Activated CD8-positive, alpha-beta T cell treated with anti-CD3 and anti-CD28 coated beads for 36 hours (primary cell): ENCODE measurements around the gene TANGO6. TPM values are rescaled to one million over a fixed set of nuclear protein-coding genes. Genes with fewer than 3 reads are reported as not detected.

ENCODE experiments used
- ATAC-seq: fragments of 200-7000 bp; cut with Tn5 transposase; one replicate; pipeline ENCODE4 v1.10.0; 2021; ENCODE audit warnings: mild to moderate bottlenecking, moderate library complexity
- CTCF ChIA-PET: fragments of 350-600 bp; sonication (Branson Sonifier 250); formaldehyde crosslinking; loops from one replicate; lab custom pipeline; 2021; ENCODE audit warnings: antibody characterized with exemption; lab: Charles Lee
- POLR2A ChIA-PET: fragments of 350-600 bp; sonication (Branson Sonifier 250); formaldehyde crosslinking; loops from one replicate; lab custom pipeline; 2021; ENCODE audit warnings: antibody characterized with exemption; lab: Charles Lee
- DNase-seq: peaks from one replicate; pipeline ENCODE4 v3.0.0-alpha.2; 2020
- H3K27ac Mint-ChIP-seq: one replicate; pipeline ENCODE4 v1.8.0; 2021; ENCODE audit warnings: mild to moderate bottlenecking, mixed read lengths
- H3K27me3 Mint-ChIP-seq: one replicate; pipeline ENCODE4 v1.8.0; 2021; ENCODE audit warnings: mixed read lengths
- H3K36me3 Mint-ChIP-seq: one replicate; pipeline ENCODE4 v1.8.0; 2021; ENCODE audit warnings: low read depth, mixed read lengths
- H3K4me1 Mint-ChIP-seq: one replicate; pipeline ENCODE4 v1.8.0; 2021; ENCODE audit warnings: low read depth, mixed read lengths
- H3K4me3 Mint-ChIP-seq: one replicate; pipeline ENCODE4 v1.8.0; 2021; ENCODE audit warnings: mild to moderate bottlenecking, moderate library complexity, mixed read lengths
- H3K9me3 Mint-ChIP-seq: one replicate; pipeline ENCODE4 v1.8.0; 2021; ENCODE audit warnings: mixed read lengths
- intact Hi-C: fragments of 100-400 bp; cut with micrococcal nuclease; formaldehyde crosslinking; loops from one replicate; pipeline ENCODE4 v1.10.0; 2022
- total RNA-seq, 2 experiments: library from RNA; stranded (reverse); gene quantifications; one replicate each; pipeline ENCODE4 v1.2.3, GENCODE V29; 2021
- TF ChIP-seq, protein P1 (sequence below): fragments of 200-600 bp; IDR thresholded peaks from one replicate; pipeline ENCODE4 v1.8.0; 2022; ENCODE audit warnings: antibody characterized with exemption, mild to moderate bottlenecking

The TANGO6 gene
- total RNA-seq, 2 experiments from 2014 or later = 23.0 to 27.0 TPM

DNA sequence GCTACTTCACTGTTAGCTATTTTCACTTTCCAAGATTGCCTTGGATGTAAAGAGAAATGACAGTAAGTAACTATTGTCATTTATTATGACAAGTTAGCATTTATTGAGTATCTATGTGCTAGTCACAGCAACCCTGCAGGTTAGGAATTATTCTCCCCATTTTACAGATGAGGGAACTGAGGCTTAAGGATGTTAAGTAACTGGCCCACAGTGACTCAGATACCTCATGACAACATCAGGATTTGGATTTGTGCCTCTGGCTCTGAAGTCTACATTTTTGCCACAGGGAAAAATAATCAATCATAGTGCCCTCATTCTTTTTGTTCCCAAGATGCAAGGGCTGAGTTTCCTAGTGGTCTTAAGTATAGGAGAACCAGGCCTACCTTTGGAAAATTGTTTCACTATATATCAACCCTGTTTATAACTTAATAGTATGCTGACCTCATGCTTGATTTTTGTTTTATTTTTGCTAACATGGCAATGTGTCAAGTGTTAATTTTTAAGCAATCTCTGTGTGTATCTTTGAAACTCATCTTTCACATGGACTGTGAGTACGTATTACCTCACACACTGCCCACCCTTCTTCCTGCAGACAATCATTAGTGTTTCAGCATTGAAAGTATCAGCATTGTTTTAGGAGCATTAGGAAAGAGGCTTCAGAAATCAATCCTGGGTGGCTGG lies 105.0 kb downstream of the TANGO6 start:
- ChIA-PET POLR2A (interaction anchor here (0.6 kb wide), 1 partner anchor 317 kb away, joined by 3 read pairs; no protein-coding TSS in a partner anchor), CTCF (no interaction called here)
- Mint-ChIP-seq H3K27me3 (no peaks in the 10 kb centered on the region), H3K27ac (no peak overlapping the region), H3K4me3 (no peak overlapping the region), H3K9me3 (peaks cover 9% of the 10 kb centered on the region), H3K36me3 (peaks cover 25% of the 10 kb centered on the region), H3K4me1 (no peaks in the 10 kb centered on the region)
- intact Hi-C loops = no loop called here
- TF ChIP-seq, protein P1, sequence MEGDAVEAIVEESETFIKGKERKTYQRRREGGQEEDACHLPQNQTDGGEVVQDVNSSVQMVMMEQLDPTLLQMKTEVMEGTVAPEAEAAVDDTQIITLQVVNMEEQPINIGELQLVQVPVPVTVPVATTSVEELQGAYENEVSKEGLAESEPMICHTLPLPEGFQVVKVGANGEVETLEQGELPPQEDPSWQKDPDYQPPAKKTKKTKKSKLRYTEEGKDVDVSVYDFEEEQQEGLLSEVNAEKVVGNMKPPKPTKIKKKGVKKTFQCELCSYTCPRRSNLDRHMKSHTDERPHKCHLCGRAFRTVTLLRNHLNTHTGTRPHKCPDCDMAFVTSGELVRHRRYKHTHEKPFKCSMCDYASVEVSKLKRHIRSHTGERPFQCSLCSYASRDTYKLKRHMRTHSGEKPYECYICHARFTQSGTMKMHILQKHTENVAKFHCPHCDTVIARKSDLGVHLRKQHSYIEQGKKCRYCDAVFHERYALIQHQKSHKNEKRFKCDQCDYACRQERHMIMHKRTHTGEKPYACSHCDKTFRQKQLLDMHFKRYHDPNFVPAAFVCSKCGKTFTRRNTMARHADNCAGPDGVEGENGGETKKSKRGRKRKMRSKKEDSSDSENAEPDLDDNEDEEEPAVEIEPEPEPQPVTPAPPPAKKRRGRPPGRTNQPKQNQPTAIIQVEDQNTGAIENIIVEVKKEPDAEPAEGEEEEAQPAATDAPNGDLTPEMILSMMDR = no peak
- ATAC-seq (no peak), DNase-seq (no peak)

DNA sequence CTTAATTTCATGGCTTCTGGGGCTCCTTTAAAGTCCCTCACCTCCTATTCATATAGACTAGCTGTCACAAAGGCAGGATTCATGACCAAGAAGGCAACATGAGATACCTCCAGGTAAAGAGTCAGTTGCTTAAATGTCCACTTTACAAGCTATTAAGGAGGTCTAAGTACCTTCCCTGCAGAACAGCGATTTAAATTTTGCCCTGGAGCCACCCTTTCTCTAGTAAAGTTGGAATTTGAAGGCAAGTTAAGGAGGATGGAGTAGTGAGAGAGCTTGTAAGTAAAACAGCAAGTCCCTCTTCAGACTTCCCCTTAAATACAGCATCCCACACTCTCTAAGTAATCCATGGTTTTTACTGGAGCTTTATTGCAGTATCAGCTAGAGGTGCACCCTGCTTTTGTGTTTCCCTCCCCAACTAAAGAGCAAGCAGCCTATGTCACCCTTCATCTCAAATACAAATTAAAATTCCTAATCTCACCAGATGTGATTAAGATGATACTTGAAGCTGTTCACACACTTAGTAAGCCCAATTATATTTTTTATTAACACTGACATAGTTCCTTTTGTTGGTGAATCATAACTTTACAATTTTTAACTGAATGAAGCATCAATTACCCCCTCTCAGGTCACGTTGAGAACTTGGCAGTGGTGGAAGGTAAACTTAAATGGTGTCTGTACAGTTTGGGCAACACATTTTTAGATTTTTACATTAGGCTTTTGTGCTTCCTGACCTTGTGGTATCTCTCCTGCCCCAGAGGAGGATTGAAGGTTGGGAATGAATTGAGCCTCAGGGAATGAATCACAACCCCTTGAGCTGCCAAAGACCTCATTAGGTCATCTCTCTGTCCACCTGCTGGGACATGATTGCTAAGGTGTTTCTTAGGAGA lies 108.9 kb downstream of the TANGO6 start:
- intact Hi-C loops = loop anchor here (10.0 kb wide), 1 partner anchor 57 kb away; no protein-coding TSS in a partner anchor
- no peak overlapping the region for H3K27ac Mint-ChIP-seq
- DNase-seq (no peak), ATAC-seq (no peak)
- TF ChIP-seq, protein P1 = no peak
- ChIA-PET CTCF (no interaction called here), POLR2A (no interaction called here)
- H3K36me3 Mint-ChIP-seq = peaks cover 3% of the 10 kb centered on the region
- no peaks in the 10 kb centered on the region for H3K4me1 Mint-ChIP-seq
- no peaks in the 10 kb centered on the region for H3K27me3 Mint-ChIP-seq
- H3K9me3 Mint-ChIP-seq = no peaks in the 10 kb centered on the region
- no peak overlapping the region for H3K4me3 Mint-ChIP-seq

DNA sequence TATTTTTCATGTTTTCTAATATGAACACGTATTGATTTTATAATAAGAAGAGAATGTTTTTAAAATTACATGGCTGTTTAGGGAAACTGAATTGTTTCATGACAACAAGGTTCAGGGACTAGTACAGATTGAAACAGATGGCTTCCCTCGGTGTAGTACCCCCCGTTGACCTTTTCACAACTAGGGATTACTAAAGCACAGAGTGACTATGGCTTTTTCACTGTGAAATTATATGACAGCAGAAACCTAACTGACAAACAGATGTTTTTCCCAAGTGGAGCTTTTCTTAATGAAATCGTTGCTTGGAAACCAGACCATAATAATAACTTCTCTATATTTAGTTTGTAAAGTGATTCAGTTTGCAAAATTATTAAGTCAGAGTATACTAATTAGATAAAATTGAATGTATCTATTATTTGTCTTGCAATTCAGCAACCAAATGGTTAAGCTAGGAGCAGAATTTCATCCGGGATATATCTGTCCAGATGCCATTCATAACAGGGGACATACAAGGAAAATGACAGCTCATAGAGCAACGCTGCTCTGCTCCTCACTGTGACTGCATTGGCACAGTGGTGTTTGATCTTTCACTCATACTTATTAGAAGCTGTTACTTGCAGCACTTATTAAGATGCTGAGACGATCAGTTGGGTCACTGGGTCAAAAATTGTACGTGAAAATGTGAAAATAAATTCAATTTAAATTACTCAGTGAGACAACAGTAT lies 111.7 kb downstream of the TANGO6 start:
- peaks cover 1% of the 10 kb centered on the region for H3K36me3 Mint-ChIP-seq
- ATAC-seq = no peak
- no peaks in the 10 kb centered on the region for H3K27me3 Mint-ChIP-seq
- POLR2A ChIA-PET = interaction anchor here (0.7 to 1.1 kb wide), 2 partner anchors 13 to 169 kb away, joined by 3 read pairs; no protein-coding TSS in a partner anchor
- no peak overlapping the region for H3K27ac Mint-ChIP-seq
- TF ChIP-seq, protein P1 = no peak
- H3K4me1 Mint-ChIP-seq = no peaks in the 10 kb centered on the region
- CTCF ChIA-PET = interaction anchor here (0.8 kb wide), 1 partner anchor 11 kb away, joined by 3 read pairs; no protein-coding TSS in a partner anchor
- DNase-seq = no peak
- no peaks in the 10 kb centered on the region for H3K9me3 Mint-ChIP-seq
- no peak overlapping the region for H3K4me3 Mint-ChIP-seq
- intact Hi-C loops = loop anchor here (10.0 kb wide), 1 partner anchor 60 kb away; no protein-coding TSS in a partner anchor

GRCh38 chr16:68960910-68961309 lies 117.6 kb downstream of the TANGO6 start:
- POLR2A ChIA-PET = no interaction called here
- H3K4me3 Mint-ChIP-seq = no peak overlapping the region
- H3K27me3 Mint-ChIP-seq = no peaks in the 10 kb centered on the region
- TF ChIP-seq, protein P1 = no peak
- intact Hi-C loops = no loop called here
- DNase-seq (no peak), ATAC-seq (no peak)
- peaks cover 12% of the 10 kb centered on the region for H3K36me3 Mint-ChIP-seq
- H3K27ac Mint-ChIP-seq = no peak overlapping the region
- CTCF ChIA-PET = no interaction called here
- no peaks in the 10 kb centered on the region for H3K4me1 Mint-ChIP-seq
- H3K9me3 Mint-ChIP-seq = no peaks in the 10 kb centered on the region
